Uterus (tissue), 4 donors: ENCODE data around the gene TUBA1B. TPM values are rescaled to one million over a fixed set of nuclear protein-coding genes. Genes with fewer than 3 reads are reported as not detected.
"Not testable (repeated sequence)": the region's sequence is repeated elsewhere in the genome, so short reads cannot be mapped to it uniquely, and the experiment has no call there.

Source experiments
- DNase-seq, 2 donors: peaks; one replicate each; pipeline ENCODE4 v3.0.0-alpha.2; 2019 to 2020
- H3K27ac ChIP-seq, 2 donors: fragments of 200-600 bp; sonication (generic); 1 replicate in 1 of 2; 2 replicates in 1 of 2; pipeline ENCODE4 v1.5.1; 2016 to 2018
- H3K27me3 ChIP-seq, 2 donors: fragments of 200-600 bp; sonication (generic); one replicate each; pipeline ENCODE4 v1.5.1; 2018 to 2019; ENCODE audit warnings: control low read depth in 1 of 2
- H3K36me3 ChIP-seq, 2 donors: fragments of 200-600 bp; sonication (generic); one replicate each; pipeline ENCODE4 v1.5.1; 2019; ENCODE audit warnings: control low read depth in 1 of 2
- H3K4me1 ChIP-seq, 2 donors: fragments of 200-600 bp; sonication (generic); one replicate each; pipeline ENCODE4 v1.5.1; 2018 to 2019; ENCODE audit warnings: control low read depth in 1 of 2
- H3K4me3 ChIP-seq, 2 donors: fragments of 200-600 bp; sonication (generic); 1 replicate in 1 of 2; 2 replicates in 1 of 2; pipeline ENCODE4 v1.5.1; 2018 to 2019; ENCODE audit warnings: mild to moderate bottlenecking in 1 of 2
- H3K9me3 ChIP-seq, 2 donors: fragments of 200-600 bp; sonication (generic); one replicate each; pipeline ENCODE4 v1.5.1; 2019; ENCODE audit warnings: control low read depth in 1 of 2
- POLR2A ChIP-seq, 2 donors: fragments of 450-650 bp; IDR thresholded peaks; one replicate each; pipeline ENCODE4 v1.6.1; 2016; ENCODE audit warnings: antibody characterized with exemption in 2 of 2, mild to moderate bottlenecking in 1 of 2, moderate library complexity in 1 of 2
- intact Hi-C: fragments of 100-400 bp; cut with DNase I; formaldehyde crosslinking; loops from one replicate; pipeline ENCODE4 v1.15.1; 2023; ENCODE audit warnings: low total_unique reads
- total RNA-seq, 4 donors: library from RNA; depleted of rRNA in 3 of 4; stranded (reverse); fragments of >200 nt in 3 of 4; gene quantifications; one replicate each; pipeline versions ENCODE4 v1.1.0 to v1.2.4, GENCODE V29; 2014 to 2023
- TF ChIP-seq, protein P1 (sequence below), 4 experiments: fragments of 200-600 bp in 2 of 4; fragments of 450-650 bp in 2 of 4; sonication (generic) in 2 of 4; IDR thresholded peaks; one replicate each; pipeline ENCODE4 v1.5.1; 2016 to 2019; ENCODE audit warnings: antibody characterized with exemption in 4 of 4, mild to moderate bottlenecking in 2 of 4, moderate library complexity in 1 of 4
- donor health status: DM: yes; HTN: yes; CAD: no.

The TUBA1B gene
- total RNA-seq, result 100 to 1,000 TPM; 374 to 912 (median 498) TPM

DNA sequence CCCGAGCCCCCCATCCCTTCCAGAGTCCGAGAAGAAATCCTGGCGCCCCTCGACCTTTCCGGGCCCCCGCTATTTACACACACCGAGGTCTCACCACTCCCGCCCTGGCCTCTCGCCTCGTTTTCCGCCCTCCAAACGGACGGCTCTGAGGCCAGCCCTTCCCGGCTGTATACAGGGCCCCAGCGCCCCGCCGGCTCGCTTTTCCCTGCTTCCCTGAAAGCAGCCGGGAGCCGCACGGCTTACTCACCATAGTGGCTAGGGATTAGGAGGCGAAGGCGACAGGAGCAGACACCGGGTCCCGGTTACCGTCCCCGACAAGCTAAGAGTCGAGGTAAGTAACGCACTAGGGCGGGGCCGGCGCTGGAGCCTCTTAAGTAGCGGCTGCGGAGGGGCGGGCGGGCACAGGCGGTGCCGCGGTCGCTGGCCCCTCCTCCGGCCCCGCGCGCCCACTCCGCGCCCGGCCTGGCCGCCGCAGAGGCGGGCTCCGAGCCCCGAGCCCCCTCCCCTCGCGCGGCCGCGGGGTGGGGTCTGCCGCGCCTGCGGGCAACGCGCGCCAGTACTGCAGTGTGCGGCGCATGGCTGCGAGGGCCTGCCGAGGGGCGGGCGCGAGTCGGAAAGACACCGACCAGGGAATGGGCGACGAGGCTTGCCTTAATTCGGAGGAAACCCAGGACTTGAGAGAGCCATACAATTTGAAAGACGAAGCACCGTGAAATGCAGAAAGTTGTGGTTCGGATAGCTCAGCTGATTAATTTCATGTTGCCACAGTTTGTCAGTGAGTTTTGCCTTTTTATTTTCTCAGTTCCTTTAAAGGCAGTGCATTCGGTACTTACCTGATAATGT, at the start of gene TUBA1B:
TSS of gene TUBA1B (minus strand) at position 345 of the 843 bp plus-strand sequence. CDS start at position 250, 95 bp downstream.
- no peaks in the 10 kb centered on the region for H3K36me3 ChIP-seq
- no peaks in the 10 kb centered on the region for H3K27me3 ChIP-seq
- peak within 1 kb of the TSS; percentile 81 to 99 for H3K4me3 ChIP-seq
- H3K9me3 ChIP-seq, result no peaks in the 10 kb centered on the region
- intact Hi-C loops, result loop anchor here (10.0 kb wide), 1 partner anchor 104 kb away; no protein-coding TSS in a partner anchor
- H3K27ac ChIP-seq, result peak within 1 kb of the TSS; percentile 100
- DNase-seq, result peak; percentile 91 to 94
- H3K4me1 ChIP-seq, result no peaks in the 10 kb centered on the region
- TF ChIP-seq, protein P1, sequence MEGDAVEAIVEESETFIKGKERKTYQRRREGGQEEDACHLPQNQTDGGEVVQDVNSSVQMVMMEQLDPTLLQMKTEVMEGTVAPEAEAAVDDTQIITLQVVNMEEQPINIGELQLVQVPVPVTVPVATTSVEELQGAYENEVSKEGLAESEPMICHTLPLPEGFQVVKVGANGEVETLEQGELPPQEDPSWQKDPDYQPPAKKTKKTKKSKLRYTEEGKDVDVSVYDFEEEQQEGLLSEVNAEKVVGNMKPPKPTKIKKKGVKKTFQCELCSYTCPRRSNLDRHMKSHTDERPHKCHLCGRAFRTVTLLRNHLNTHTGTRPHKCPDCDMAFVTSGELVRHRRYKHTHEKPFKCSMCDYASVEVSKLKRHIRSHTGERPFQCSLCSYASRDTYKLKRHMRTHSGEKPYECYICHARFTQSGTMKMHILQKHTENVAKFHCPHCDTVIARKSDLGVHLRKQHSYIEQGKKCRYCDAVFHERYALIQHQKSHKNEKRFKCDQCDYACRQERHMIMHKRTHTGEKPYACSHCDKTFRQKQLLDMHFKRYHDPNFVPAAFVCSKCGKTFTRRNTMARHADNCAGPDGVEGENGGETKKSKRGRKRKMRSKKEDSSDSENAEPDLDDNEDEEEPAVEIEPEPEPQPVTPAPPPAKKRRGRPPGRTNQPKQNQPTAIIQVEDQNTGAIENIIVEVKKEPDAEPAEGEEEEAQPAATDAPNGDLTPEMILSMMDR (IDR thresholded peaks at IDR 0.05), result peak in 2 of 4 experiments; percentile 4 to 34
- peak; percentile 89 to 92 for TF ChIP-seq POLR2A (IDR thresholded peaks at IDR 0.05)

DNA sequence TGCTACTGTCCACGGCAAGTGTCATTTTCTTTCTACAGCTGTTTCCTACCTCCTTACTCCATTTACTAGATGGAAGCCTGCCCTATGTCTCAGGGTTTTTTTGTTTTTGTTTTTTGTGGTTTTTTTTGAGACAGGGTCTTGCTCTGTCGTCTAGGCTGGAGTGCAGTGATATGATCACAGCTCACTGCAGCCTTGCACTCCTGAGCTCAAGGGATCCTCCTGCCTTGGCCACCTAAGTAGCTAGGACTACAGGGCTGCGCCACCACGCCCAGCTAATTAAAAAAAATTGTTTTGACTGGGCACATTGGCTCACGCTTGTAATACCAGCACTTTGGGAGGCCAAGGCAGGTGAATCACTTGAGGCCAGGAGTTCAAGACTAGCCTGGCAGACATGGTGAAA, 43.0 kb upstream of the TUBA1B start:
- no peak for TF ChIP-seq POLR2A (IDR thresholded peaks at IDR 0.05)
- TF ChIP-seq, protein P1 (IDR thresholded peaks at IDR 0.05), result no peak
- H3K36me3 ChIP-seq, result no peaks in the 10 kb centered on the region
- no peak overlapping the region for H3K27ac ChIP-seq
- DNase-seq, result no peak
- H3K27me3 ChIP-seq, result no peaks in the 10 kb centered on the region
- no peaks in the 10 kb centered on the region for H3K9me3 ChIP-seq
- intact Hi-C loops, result no loop called here
- no peak overlapping the region for H3K4me3 ChIP-seq
- H3K4me1 ChIP-seq, result no peaks in the 10 kb centered on the region

DNA sequence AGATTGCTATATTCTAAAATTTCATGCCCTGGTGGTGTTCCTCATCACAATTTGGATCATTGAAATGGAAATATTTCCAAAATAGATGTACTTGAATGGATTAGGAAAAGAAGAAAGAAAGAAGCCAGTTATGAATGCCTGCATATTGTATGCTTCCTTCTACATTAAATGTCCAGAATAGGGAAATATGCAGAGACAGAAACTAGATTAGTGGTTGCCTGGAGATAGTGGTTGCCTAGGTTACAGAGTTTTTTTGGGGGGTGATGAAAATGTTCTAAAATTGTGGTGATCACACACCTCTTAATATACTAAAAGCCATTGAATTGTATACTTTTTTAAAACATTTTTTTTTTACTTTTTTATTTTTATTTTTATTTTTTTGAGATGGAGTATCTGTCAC, 39.7 kb upstream of the TUBA1B start:
- no peak for DNase-seq
- Histone ChIP-seq H3K27me3 (no peaks in the 10 kb centered on the region), H3K9me3 (no peaks in the 10 kb centered on the region), H3K4me3 (no peak overlapping the region), H3K36me3 (no peaks in the 10 kb centered on the region), H3K27ac (no peak overlapping the region), H3K4me1 (no peaks in the 10 kb centered on the region)
- TF ChIP-seq, protein P1 (IDR thresholded peaks at IDR 0.05), result no peak
- no peak for TF ChIP-seq POLR2A (IDR thresholded peaks at IDR 0.05)
- intact Hi-C loops, result no loop called here

DNA sequence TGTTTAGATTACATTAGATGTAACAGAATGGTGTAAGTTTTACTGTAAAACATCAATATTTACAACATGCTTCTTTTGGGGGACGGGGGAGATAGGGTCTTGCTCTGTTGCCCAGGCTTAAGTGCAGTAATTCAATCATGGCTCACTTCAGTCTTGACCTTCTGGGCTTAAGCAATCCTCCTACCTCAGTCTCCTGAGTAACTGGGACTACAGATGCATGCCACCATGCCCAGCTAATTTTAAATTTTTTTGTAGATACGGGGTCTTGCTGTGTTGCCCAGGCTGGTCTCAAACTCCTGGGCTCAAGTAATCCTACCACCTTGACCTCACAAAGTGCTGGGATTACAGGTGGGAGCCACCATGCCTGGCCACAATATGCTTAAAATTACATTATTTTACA, 33.9 kb upstream of the TUBA1B start:
- intact Hi-C loops, result no loop called here
- Histone ChIP-seq H3K27me3 (no peaks in the 10 kb centered on the region), H3K36me3 (no peaks in the 10 kb centered on the region), H3K9me3 (no peaks in the 10 kb centered on the region), H3K27ac (no peak overlapping the region), H3K4me1 (no peaks in the 10 kb centered on the region), H3K4me3 (no peak overlapping the region)
- no peak for DNase-seq
- no peak for TF ChIP-seq POLR2A (IDR thresholded peaks at IDR 0.05)
- TF ChIP-seq, protein P1 (IDR thresholded peaks at IDR 0.05), result no peak

DNA sequence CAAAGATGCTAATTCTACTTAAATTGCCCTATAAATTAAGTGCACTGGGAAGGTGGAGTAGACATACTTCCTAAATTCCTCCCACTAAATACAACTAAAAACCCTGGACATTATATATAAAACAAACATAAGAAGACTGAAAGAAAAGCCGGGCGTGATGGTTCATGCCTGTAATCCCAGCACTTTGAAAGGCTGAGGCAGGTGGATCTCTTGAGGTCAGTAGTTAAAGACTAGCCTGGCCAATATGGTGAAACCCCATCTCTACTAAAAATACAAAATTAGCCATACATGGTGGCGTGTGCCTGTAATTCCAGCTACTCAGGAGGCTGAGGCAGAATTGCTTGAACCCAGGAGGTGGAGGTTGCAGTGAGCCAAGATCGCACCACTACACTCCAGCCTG, 30.7 kb upstream of the TUBA1B start:
- H3K27me3 ChIP-seq, H3K9me3 ChIP-seq, intact Hi-C loops, H3K4me1 ChIP-seq, DNase-seq, H3K36me3 ChIP-seq, H3K4me3 ChIP-seq, H3K27ac ChIP-seq: not testable (repeated sequence)
